Activated gamma-delta T cell treated with anti-CD3 and anti-CD28 coated beads, Interleukin-2, amount 50 U/mL, for 16 hours (primary cell): ENCODE measurements around the gene CPN2.

Experiments
- DNase-seq: peaks from one replicate; pipeline ENCODE4 v3.0.0-alpha.2; 2020; ENCODE audit warnings: low read depth

CPN2 gene

DNA sequence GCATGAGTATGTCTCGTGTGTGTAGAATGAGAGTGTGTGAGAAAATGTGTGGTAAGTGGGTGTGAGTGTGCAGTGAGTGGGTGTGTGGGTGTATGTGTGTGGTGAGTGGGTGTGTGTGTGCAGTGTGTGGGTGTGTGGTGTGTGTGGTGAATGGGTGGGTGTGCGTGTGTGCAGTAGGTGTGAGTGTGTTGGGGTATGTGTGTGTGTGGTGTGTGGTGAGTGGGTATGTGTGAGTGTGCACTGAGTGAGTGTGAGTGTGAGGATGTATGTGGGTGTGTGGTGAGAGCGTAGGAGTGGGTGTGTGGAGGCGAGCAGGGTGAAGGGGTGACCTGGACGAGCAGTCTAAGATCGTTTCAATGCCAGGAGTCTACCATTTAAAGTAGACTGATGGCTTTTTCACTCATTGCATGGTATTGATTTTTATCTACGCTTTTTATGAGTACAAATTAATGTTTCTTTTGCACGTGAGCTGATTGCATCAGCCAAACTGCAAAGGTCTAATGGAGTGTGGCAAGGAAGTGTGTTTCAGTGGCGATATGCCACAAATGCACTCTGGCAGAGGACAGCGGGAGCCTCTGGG, 1.6 kb upstream of the CPN2 start:
- no peak for DNase-seq

DNA sequence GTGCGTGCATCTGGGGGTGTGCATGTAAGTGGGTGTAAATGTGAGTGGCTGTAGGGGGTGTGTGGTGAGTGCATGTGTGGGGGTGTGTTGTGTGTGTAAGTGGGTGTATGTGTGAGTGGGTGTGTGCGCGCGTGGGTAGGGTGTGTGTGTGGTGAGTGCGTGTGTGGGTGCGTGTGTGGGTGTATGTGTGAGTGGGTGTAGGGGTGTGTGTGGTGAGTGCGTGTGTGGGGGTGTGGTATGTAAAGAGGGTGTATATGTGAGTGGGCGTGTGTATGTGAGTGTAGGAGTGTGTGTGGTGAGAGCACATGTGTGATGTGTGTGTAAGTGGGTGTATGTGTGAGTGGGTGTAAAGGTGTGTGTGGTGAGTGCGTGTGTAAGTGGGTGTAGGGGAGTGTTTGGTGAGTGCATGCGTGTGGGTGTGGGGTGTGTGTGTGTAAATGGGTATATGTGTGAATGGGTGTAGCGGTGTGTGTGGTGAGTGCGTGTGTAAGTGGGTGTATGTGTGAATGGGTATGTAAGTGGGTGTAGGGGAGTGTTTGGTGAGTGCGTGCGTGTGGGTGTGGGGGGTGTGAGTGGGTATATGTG, 916 bp upstream of the CPN2 start:
- no peak for DNase-seq

DNA sequence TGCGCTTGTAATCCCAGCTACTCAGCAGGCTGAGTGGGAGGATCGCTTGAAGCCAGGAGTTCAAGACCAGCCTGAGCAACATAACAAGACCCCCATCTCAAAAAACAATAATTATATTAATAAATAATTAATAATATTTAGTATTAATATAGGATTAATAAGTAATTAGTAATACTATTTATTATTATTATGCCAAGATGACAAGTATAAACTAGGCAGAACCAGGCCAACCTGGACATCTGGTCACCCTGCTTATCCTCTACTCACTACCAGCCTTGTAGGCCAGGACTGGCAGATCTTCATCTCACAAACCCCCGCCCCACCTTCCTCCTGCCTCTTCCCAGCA, 429 bp downstream of the CPN2 start:
- DNase-seq, result no peak

DNA sequence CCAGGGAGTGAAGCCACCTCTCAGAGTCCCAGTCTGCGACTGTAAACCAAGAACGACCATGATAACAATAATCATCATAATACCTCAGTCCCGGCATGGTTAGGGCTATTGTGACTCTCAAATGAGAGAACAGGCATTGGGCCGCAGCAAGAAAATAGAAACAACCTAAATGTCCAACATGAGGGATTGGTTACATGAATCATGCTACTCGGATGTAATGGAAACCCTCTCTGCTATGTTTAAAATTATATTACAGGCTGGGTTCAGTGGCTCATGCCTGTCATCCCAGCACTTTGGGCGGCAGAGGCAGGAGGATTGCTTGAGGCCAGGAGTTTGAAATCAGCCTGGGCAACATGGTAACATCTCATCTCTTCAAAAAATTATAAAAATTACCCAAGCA, 2.8 kb downstream of the CPN2 start:
- DNase-seq, result no peak

DNA sequence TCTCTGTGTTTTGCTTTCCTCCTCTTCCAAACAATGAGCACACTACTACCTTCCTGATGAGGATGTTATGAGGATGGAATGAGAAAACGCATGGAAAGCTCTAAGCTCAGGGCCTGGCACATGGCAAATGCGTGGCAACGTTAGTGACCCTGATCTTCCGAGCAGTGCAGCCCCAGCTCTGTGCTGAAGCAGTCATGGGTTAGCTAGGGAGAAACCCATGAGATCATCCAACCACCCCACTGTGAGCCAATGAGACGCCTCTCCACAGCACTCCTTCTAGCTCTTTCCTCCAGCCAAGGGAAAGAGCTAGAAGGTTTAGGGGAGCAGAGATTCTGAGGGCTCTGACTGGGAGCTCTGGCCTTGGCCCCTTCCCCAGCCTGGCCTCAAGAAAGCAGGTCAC, 4.5 kb downstream of the CPN2 start:
- DNase-seq, result no peak

DNA sequence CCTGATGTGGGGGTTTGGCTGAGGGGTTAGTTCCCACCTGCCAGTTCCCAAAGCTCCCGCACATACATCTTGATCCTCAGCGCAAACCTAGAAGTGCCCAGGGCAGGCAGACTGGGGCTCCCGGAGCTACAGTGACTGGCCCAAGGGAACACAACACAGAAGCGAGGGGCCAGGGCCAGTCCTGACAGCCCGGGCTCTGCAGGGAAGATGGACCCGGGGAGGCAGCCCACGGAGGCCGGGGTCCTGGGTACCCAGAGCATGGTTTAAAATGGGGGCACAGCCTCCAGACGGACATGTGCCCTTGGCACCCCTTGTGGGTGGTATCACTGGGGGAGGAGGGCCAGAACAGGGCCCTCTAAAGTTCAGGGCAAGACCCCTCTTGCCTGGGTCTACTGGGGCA, 5.1 kb downstream of the CPN2 start:
- DNase-seq, result no peak

DNA sequence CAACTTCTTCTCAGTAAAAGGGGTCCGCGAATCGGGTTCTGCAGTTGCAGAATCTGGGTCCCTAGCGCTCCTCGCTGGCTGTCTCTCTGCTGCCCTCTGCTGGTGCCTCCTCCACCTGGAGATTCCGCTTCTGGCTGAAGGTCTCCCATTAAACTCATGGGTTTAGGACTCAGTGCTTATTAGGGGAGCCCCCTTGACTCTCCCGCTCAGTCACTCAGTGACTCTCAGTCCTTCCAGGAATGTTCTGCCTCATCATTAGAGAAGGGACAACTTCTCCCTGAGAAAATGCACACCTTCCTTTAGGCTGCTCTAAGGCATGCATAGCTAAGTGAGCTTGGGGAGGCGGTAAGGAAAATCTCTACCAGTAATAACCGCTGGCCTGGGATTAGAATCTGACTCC, 7.1 kb downstream of the CPN2 start:
- peak; percentile 56 for DNase-seq

DNA sequence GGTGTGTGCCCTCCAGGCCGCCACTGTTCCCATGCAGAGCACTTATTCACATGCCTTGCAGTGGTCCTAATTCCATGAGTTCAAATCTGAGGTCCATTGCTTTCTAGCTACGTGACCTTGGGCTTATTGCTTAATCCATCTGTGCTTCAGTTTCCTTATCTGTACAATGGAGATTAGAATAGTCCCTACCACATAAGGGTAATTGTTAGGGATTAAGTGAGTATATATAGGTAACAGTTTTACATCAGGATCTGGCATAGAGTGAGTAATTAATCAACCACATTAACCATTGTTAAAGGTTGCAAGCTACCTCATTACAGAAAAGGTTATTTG, 7.6 kb downstream of the CPN2 start:
- DNase-seq, result no peak

DNA sequence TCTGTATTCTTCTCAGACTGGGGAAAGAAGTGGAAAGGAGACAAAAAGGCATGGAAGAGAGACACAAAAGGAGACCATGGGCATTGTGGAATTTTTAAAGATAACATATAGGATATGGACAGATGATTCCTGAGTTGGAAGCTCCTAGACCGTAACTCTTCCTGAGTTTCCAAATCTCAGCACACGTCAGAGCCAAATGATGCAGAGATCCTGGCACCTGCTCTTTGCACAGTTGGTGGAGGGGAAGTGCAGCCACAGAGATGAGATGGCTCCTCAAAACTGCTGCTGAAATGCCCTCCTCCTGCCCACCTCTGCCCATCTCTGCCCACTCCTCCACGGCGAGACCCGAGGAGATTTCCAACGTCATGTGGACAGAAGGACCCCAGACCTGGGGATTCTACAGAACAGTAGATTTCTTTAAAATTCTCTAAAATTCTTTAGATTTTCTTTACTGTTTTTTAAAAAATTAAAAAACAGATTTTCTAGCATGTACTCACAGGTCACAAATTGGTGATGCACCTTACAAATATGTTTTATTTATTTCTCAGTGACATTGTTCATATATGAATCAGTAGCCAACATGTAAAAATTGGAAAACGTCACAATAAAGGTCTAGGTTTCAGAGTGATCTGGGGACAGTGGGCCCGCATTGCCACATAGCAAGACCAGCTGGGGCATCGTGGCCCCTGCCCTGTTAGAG, 8.1 kb downstream of the CPN2 start:
- no peak for DNase-seq

DNA sequence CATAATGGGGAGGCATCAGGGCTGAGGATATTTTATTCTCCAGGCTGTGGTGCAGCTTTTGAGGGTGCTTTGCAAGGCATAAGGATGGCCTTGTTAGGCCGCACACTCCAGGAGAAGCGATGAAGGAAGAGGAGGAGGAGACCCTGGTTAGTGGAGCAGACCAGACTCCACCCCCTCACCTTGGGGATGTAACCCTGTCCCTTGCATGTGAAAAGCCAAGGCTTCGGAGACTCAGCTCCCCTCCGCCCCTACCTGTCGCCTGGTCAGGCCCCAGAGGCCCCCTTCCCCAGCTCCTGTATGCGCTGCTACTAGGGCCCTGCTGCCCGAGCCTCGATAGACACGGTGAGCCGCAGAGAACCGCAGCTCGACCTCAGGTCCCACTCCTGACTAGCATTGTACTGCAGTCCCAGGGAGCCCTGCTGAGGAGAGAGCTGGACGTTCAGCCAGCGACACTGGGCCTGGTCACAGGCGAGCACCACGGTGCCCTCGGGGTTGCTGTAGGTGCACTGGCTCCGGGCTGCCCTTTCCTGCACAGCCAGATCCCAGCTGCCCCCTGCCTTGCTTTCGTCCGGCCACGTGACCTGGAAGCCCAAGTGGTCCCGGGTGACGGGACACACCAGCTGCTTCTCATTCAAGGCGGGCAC, 10.2 kb downstream of the CPN2 start:
- no peak for DNase-seq

DNA sequence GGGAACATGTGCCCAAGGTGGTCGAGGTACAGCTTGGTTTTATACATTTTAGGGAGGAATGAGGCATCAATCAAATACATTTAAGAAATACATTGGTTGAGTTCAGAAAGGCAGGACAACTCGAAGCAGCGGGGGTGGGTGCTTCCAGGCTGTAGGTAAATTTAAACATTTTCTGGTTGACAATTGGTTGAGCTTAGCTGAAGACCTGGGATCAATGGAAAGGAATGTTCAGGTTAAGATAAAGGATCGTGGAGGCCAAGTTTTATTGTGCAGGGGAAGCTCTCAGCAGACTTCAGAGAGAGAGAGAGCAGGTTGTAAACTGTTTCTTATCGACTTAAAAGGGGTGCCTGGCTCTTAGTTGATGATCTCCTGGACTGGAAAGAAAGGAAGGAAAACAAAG, 11.3 kb downstream of the CPN2 start:
- no peak for DNase-seq

DNA sequence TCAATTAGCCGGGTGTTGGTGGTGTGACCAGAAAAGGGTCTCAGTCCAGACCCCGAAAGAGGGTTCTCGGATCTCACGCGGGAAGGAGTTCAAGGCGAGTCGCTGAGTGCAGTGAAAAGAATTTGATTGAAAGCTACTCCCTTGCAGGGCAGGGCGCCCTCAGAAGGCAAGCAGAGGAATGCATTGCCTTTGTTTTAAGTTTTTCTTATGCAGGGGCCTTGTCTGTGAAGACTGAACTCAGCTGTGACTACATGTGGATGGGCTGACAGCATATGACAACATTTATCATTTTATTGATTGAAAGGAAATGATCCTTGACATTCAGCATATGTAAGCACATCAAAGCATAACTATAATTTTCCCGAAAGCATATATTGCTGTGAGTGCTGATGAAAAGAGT, 11.8 kb downstream of the CPN2 start:
- DNase-seq, result no peak

DNA sequence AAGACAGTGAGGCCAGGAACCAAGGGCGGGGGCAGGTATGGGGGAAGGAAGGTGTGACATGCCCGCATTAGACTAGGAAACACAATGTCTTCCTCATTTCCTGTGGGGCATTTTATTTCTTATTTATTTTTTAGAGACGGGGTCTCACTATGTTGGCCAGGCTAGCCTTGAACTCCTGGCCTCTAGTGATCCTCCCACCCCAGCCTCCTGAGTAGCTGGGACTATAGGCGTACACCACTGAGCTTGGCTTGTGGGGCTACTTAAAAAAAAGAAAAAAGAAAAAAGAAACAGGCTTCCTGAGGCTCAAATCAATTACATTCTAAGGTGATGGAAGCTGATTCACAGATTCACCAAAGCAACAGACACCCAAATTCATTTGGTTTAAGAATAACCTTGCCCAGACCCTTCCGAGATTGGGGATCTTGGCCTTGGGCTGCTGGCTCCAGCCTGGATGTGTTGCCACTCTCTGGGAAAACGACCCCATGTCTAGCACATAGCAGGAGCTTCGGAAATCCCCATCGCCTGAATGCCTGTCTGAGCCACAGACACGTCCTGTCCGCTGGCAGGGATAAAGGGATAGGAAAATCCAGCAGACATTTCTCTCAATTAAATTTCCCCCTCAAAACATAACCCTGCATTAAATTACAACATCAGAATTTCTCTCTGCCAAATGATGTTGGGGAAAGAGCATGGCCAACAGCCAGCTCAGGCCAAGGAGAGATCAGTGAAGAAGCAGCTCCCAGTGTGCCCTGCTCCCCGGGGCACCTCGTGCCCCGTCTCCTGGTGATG, 13.0 kb downstream of the CPN2 start:
- no peak for DNase-seq

DNA sequence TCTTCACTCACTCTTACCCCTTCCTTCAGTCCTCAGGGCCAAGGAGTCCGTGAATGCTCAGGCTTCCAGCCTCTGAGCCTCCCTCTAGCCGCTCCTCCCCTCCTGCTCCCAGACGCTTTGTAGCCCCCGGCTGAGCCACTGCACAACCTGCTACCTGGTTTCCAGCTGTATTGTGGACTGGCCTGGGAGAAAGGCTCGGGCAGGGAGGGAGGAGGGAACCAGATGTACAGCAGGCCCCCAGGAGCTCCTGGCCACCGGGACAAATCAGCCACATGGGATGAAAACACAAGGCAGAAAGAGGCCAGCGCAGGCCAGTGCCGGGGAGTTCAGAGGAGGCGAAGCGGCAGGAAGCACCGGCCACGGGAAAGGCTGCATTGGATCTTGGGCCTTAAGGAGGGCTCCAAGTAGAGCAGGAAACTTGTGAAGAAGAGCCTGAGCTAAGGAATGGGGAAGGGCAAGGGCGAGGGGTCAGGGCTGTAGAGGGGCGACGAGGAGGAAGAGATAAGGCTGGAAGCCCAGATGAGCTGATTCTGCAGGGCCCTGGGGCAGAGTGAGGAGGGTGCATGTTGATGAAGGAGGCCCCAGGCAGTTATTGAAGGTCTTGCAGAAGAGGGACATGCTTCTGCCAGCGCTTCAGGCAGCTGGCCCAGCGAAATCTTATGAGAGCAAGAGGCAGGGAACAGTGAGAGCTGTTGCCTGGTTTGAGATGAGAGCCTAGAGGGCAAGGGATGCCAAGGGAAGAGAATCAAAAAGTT, 14.3 kb downstream of the CPN2 start:
- no peak for DNase-seq

DNA sequence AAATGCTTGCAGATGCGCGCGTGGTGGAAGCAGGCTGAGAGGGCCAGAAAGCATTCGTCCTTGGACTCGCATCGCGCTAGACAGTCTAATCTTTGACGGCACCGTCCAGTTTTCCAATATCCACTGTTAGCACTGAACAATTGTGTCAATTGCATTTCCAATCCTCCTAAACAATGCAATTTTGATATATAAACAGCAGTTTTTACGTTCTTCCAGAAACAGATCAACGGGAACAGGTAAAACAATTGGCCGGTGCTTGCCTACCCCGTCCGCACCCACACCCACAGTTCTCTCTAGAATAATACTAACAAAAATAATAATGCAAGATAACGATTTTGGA, 17.2 kb downstream of the CPN2 start:
- no peak for DNase-seq

DNA sequence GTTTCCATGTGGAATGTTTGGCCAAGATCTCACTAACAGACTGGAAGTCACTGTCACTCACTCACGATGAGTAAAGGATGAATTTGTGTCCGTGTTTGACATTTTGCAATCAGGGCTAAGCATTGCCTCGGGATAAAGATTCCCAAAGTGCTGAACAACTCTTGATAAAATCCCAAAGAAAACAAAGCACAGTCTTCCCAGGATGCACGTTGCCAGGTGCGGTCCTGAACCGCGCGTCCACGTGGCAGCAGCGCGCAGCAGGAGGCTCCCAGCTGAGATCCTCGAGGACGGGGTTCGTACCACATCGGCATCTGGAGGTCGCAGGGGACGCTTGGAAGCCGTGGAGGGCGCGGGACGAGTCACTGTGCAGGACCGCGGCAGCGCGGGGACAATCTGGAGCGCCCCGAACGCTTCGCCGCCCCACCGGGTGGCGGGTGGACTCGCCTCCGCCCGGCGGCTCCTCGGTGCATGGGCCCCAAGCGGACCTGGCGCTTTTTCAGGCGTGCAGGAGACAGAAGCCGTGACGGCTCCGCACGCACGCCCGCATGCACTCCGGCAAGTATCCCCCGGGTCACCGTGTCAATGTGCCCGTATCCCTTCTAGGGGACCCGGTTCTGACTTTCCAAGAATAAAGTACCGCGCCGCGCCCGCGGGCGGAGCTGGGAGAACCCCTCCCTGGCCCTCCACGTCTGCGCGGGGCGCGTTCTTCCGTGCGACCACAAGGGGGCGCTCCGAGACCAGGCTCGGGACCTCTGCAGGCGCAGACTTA, 17.7 kb downstream of the CPN2 start:
- DNase-seq, result peak; percentile 84

DNA sequence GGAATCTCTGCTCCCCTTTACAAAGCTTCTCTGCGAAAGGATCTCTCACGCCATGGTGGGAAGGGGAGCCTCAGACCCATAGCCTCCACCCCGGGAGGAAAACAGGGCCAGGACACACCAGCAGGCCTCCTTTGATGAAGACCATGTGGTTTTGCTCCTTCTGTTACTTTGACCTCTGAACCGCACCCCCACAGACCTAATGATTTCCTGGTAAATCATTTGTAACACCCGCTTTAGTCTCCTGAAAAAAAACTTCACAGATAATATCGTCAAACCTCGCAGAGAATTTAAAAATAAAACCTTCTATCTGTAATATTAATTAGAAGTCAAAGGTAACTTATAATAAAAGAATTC, 18.3 kb downstream of the CPN2 start:
- no peak for DNase-seq

DNA sequence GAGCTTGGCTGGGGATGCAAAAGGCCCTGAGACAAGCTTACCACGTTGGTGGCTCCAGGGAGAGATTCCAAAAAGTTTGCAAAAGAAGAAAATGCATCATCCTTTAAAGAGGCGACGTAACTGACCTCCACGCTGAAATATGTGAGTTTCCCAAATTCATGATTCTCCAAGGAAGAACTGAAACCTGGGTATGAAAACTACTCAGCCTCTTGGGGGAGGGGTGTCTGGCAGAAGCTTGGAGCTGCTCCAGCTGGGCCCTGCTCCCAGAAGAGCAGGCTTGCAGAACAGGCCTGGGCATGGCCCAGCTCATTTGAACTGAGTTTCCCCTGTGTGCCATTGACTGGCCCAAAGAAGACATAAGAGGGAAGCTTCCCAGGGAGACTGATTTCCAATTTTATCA, 20.5 kb downstream of the CPN2 start:
- no peak for DNase-seq

DNA sequence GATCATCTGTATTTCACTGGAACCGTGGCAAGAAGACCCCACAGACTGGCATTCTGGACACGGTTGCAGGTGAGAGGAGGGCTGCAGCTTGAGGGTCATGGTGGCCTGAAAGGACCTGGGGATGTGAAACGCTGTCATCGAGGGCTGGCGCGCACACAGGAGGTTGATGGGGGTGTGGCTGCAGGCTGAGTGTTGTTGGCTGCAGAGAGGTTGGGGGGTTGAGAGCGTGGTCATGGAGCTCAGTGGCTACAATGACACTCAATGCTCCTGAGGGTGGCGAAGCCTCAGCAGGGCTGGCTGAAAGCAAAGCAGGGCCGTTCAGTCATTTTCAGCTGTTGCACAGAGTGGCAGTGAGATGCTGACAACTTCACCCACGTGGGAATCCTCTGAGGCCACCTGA, 21.0 kb downstream of the CPN2 start:
- no peak for DNase-seq

DNA sequence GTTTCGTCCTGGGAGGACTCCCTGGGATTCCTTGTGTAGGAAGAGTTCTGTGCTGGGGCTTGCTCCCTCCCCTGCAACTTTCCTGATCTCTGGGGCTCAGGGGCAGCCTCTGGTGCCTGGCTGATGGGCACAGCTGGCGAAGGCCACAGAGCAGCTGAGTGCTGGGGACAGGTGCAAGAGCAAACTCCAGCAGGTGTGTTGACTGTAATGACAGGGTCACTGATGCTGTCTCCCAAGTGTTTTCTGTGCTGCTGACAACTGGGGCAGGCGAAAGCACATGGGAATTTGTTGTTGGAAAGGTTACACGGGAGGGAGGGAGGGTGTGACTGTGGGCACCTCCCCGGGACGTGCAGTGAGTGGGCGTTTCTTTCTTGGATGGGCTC, 21.6 kb downstream of the CPN2 start:
- DNase-seq, result no peak

DNA sequence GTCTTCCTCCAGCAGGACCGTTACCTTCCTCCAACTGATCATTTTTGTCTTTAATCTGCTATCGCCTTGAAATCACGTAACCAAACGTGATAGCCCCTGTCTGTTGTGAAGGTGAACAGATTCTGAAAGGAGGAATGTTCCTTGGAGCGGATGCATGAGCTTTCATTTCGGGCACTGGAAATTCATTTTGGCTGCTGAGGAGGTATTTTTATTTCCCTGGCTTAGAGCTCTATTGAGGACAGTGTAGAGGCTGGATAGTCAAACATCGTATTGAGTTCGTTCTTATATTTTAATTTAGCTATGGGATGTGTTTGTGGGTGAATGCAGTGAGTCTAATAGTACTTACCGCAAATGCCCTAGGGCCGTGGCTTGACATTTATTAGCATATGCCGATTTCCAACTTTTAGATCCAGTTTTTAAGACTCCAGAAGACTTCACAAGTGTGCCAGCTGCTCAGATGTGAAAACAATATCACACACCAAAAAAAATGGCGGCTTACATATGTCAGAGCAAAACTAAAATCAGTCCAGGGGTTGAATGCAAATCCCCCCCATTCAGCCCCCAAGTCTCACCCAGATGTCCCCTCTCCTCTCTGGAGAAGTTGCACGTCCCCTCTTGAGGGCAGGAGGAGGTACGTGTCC, 22.1 kb downstream of the CPN2 start:
- DNase-seq, result no peak
